ENCODE data around the gene PNPLA2. TPM values are rescaled to one million over a fixed set of nuclear protein-coding genes. Genes with fewer than 3 reads are reported as not detected.

The PNPLA2 gene
- total and polyA plus RNA-seq, 2 of the 8 experiments (the other 6 are each of a cell fraction or from before 2014, with no cell fraction given): 30.9 to 62.1 TPM

- TF ChIP-seq SUZ12 (IDR thresholded peaks at IDR 0.05; ENCODE audit: low read length): no peak
- peak; percentile 86 for TF ChIP-seq TAF7 (optimal IDR thresholded peaks at IDR 0.05; ENCODE audit: borderline replicate concordance, low read depth, low read length)
- peak; percentile 49; the same call in 1 of the 2 replicates for TF ChIP-seq SP4 (IDR thresholded peaks at IDR 0.05; ENCODE audit: low read length)
- peak; percentile 85 for TF ChIP-seq TAF1 (IDR thresholded peaks at IDR 0.05; ENCODE audit: low read depth, low read length)
- no peak for TF ChIP-seq POLR2AphosphoS5 (IDR thresholded peaks at IDR 0.05; ENCODE audit: low read depth, low read length)
- no peak for TF ChIP-seq SRF (IDR thresholded peaks at IDR 0.05; ENCODE audit: low read depth, low read length)
- no peak for TF ChIP-seq RAD21 (IDR thresholded peaks at IDR 0.05 in 1 of 2, conservative IDR thresholded peaks at IDR 0.05 in 1 of 2; ENCODE audit: low read depth in 2 of 2, low read length in 2 of 2)
- no peak for TF ChIP-seq FOSL1 (IDR thresholded peaks at IDR 0.05; ENCODE audit: insufficient read depth, low read depth, low read length)
- TF ChIP-seq RBBP5 (IDR thresholded peaks at IDR 0.05; ENCODE audit: borderline replicate concordance, low read depth, low read length): peak; percentile 66; the same call in 1 of the 2 replicates
- TF ChIP-seq RFX5 (IDR thresholded peaks at IDR 0.05; ENCODE audit: borderline replicate concordance, low read depth, low read length): no peak
- no peak for TF ChIP-seq JUN (IDR thresholded peaks at IDR 0.05; ENCODE audit: low read depth, low read length)
- no peak for TF ChIP-seq CTCF (IDR thresholded peaks at IDR 0.05; ENCODE audit: control extremely low read depth in 1 of 3, insufficient read depth in 1 of 3, low read depth in 1 of 3, low read length in 3 of 3)
- TF ChIP-seq ASH2L (IDR thresholded peaks at IDR 0.05; ENCODE audit: low read length): no peak
- TF ChIP-seq KDM5A (IDR thresholded peaks at IDR 0.05; ENCODE audit: low read length): no peak
- no peak for TF ChIP-seq E2F6 (IDR thresholded peaks at IDR 0.05)
- TF ChIP-seq USF2 (IDR thresholded peaks at IDR 0.05; ENCODE audit: low read length): no peak
- no peak for TF ChIP-seq NRF1 (IDR thresholded peaks at IDR 0.05; ENCODE audit: low read depth, low read length)
- no peak for TF ChIP-seq POU5F1 (IDR thresholded peaks at IDR 0.05; ENCODE audit: low read depth, low read length)
- TF ChIP-seq EZH2 (IDR thresholded peaks at IDR 0.05; ENCODE audit: low read depth, low read length, severe bottlenecking): no peak
- peak in 1 of 2 experiments; percentile 82; a peak in 2 of 3 replicates for TF ChIP-seq POLR2A (IDR thresholded peaks at IDR 0.05; ENCODE audit: control extremely low read depth in 1 of 2, low read depth in 2 of 2, low read length in 2 of 2)
Measured at GRCh38 chr11:819129-819931, 616 bp downstream of the PNPLA2 start (continued).

All from H1 (cell line).